Endothelial cell (in vitro differentiated cells): ENCODE results near the gene MCRS1. TPM values are rescaled to one million over a fixed set of nuclear protein-coding genes. Genes with fewer than 3 reads are reported as not detected.

Experiments used
- DNase-seq: peaks from one replicate; pipeline ENCODE4 v3.0.0; 2021; ENCODE audit warnings: low spot score
- H3K27ac Mint-ChIP-seq: one replicate; pipeline ENCODE4 v1.8.0; 2021; ENCODE audit warnings: mixed read lengths, inconsistent platforms; ENCODE audit not compliant: unreplicated experiment
- H3K27me3 Mint-ChIP-seq: one replicate; pipeline ENCODE4 v1.8.0; 2021; ENCODE audit warnings: mild to moderate bottlenecking, moderate library complexity, mixed read lengths, inconsistent platforms; ENCODE audit not compliant: unreplicated experiment
- H3K36me3 Mint-ChIP-seq: one replicate; pipeline ENCODE4 v1.8.0; 2021; ENCODE audit warnings: mild to moderate bottlenecking, low read depth, mixed read lengths, inconsistent platforms; ENCODE audit not compliant: unreplicated experiment
- H3K4me1 Mint-ChIP-seq: one replicate; pipeline ENCODE4 v1.8.0; 2021; ENCODE audit warnings: mild to moderate bottlenecking, mixed read lengths, inconsistent platforms; ENCODE audit not compliant: unreplicated experiment
- H3K4me3 Mint-ChIP-seq: one replicate; pipeline ENCODE4 v1.8.0; 2021; ENCODE audit warnings: mild to moderate bottlenecking, mixed read lengths, inconsistent platforms; ENCODE audit not compliant: unreplicated experiment
- H3K9me3 Mint-ChIP-seq: one replicate; pipeline ENCODE4 v1.8.0; 2021; ENCODE audit warnings: mixed read lengths, inconsistent platforms; ENCODE audit not compliant: unreplicated experiment
- CTCF ChIP-seq: fragments of 200-600 bp; sonication (generic); IDR thresholded peaks from one replicate; pipeline ENCODE4 v1.5.0; 2021; ENCODE audit warnings: antibody characterized with exemption; ENCODE audit not compliant: unreplicated experiment
- total RNA-seq: library from RNA; stranded (reverse); fragmentation: NEBNext Ultra II Directional; extraction: Animal tissue kit (Norgen Biotek cat#: 25700); gene quantifications from one replicate; pipeline ENCODE4 v1.2.1, GENCODE V29; 2021; ENCODE audit not compliant: unreplicated experiment

Gene MCRS1
- total RNA-seq, 1 donor from 2014 or later, result 60.8 TPM

GRCh38 chr12:49599961-49600360 is 32.0 kb upstream of the MCRS1 start:
- Mint-ChIP-seq H3K4me1 (peaks cover 3% of the 10 kb centered on the region), H3K4me3 (no peak overlapping the region), H3K27me3 (peaks cover 7% of the 10 kb centered on the region), H3K9me3 (no peaks in the 10 kb centered on the region), H3K36me3 (peaks cover 12% of the 10 kb centered on the region), H3K27ac (no peak overlapping the region)
- no peak for TF ChIP-seq CTCF
- no peak for DNase-seq

GRCh38 chr12:49598527-49598926 is 30.6 kb upstream of the MCRS1 start:
- Mint-ChIP-seq H3K9me3 (no peaks in the 10 kb centered on the region), H3K27me3 (peaks cover 7% of the 10 kb centered on the region), H3K27ac (no peak overlapping the region), H3K36me3 (peaks cover 12% of the 10 kb centered on the region), H3K4me3 (no peak overlapping the region), H3K4me1 (peaks cover 3% of the 10 kb centered on the region)
- DNase-seq, result no peak
- no peak for TF ChIP-seq CTCF

GRCh38 chr12:49588721-49589516 is 21.0 kb upstream of the MCRS1 start:
- no peak for DNase-seq
- TF ChIP-seq CTCF, result no peak
- H3K36me3 Mint-ChIP-seq, result peaks cover 11% of the 10 kb centered on the region
- H3K27me3 Mint-ChIP-seq, result peaks cover 6% of the 10 kb centered on the region
- H3K4me3 Mint-ChIP-seq, result no peak overlapping the region
- no peaks in the 10 kb centered on the region for H3K9me3 Mint-ChIP-seq
- H3K4me1 Mint-ChIP-seq, result peaks cover 14% of the 10 kb centered on the region
- peak overlapping the region; percentile 24 for H3K27ac Mint-ChIP-seq

GRCh38 chr12:49588281-49588680 is 20.3 kb upstream of the MCRS1 start:
- H3K9me3 Mint-ChIP-seq, result no peaks in the 10 kb centered on the region
- H3K4me1 Mint-ChIP-seq, result peaks cover 14% of the 10 kb centered on the region
- DNase-seq, result no peak
- peaks cover 6% of the 10 kb centered on the region for H3K27me3 Mint-ChIP-seq
- peaks cover 15% of the 10 kb centered on the region for H3K36me3 Mint-ChIP-seq
- H3K27ac Mint-ChIP-seq, result peak overlapping the region; percentile 24
- no peak overlapping the region for H3K4me3 Mint-ChIP-seq
- no peak for TF ChIP-seq CTCF

GRCh38 chr12:49587174-49587908 is 19.4 kb upstream of the MCRS1 start:
- Mint-ChIP-seq H3K27ac (no peak overlapping the region), H3K4me3 (no peak overlapping the region), H3K27me3 (peaks cover 6% of the 10 kb centered on the region), H3K4me1 (peaks cover 14% of the 10 kb centered on the region), H3K36me3 (peaks cover 16% of the 10 kb centered on the region), H3K9me3 (no peaks in the 10 kb centered on the region)
- no peak for TF ChIP-seq CTCF
- DNase-seq, result no peak
